Fibroblast of skin of back (primary cell): ENCODE results near the gene NUF2.
"Not testable (repeated sequence)": the region's sequence is repeated elsewhere in the genome, so short reads cannot be mapped to it uniquely, and the experiment has no call there.

Experiments
- DNase-seq: peaks from one replicate; pipeline ENCODE4 v3.0.0-alpha.2; 2013

NUF2 gene

DNA sequence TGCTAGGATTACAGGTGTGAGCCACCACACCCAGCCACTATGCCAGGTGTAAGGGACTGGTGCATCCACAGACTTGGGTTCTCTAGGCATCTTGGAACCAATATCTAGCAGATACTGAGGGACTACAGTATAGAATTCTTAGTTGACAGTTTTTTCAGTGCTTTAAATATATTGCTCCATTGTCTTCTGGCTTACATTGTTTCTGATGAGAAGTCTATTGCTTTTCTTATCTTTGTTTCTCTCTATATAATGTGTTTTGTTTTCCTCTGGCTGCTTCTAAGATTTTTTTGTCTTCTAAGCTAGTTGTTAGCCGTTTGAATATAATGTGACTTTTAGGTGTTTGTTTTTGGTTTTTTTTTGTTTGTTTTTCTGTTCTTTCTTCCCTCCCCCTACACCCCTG lies 13.5 kb downstream of the NUF2 start:
- no peak for DNase-seq

DNA sequence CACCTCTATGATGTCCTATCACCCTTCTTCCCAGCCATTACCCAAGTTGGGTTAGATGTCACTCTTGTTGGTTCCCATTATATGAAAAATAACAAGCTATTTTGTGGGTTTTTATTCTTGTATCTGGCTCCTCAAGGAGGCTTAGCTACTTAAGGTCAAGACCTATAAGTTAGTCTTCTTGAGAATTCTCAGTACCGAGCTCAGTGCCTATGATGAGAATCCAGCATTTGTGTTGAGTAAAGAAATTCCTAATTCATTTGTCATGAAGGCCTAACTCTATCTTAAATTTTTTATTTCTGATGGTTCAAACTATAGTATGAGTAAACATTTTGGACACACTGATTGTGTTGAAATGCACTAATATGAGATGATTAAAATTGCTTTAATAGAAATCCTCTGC lies 15.9 kb downstream of the NUF2 start:
- DNase-seq, result peak; percentile 41

DNA sequence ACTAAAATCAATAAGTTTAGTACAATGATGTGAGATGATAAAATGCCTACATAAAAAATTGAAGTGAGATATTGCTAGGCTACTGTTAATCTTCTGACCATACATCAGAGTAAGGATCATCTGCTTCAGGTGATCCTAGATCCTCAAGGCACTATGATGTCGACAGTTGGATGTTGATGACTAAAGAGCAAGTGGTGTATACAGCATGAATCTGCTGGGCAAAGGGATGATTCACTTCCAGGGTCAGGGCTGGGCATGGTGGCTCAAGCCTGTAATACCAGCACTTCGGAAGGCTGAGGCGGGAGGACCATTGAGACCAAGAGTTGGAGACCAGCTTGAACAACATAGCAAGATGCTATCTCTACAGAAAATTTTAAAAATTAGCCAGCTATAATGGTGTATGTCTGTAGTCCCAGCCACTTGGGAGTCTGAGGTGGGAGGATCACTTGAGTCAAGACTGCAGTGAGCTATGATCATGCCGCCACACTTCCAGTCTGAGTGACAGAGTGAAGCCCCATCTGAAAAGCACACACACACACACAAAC lies 24.6 kb downstream of the NUF2 start:
- DNase-seq, result no peak

DNA sequence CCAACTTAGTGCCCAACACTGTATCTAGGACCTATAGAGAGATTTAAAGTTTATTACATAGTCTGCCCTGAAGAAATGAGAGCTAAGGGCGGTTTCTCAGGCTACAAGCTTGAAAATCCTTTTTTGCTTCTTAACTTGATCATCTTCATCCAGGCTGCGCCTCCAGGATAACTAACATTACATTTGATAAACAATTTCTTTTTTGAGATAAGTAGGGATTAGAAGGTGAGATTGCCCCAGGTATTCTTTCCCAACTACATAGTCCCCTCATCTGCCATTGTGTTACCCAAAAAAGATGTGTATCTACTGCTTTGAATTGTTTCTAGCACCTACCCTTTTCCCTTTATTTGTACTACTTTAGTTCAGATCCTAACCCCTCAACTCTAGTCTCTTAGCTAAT lies 25.4 kb downstream of the NUF2 start:
- DNase-seq, result no peak

DNA sequence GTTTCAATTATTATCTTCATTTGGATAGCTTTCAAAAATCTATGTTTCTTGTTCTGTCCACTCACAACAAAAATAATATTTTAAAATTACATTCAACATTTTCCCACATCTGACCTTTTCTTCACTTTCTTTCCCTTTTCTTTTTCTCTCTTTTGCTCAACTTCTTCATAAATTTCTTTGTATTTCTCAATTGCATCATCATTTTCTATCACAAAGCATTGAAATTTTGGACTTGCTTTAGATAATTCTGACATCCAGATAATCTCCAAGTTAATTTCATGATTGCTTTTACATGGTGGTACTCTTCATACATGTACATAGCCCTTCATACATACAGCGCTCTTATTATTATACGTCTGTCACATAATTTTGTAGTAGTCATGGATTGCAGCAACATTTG lies 30.2 kb downstream of the NUF2 start:
- no peak for DNase-seq

DNA sequence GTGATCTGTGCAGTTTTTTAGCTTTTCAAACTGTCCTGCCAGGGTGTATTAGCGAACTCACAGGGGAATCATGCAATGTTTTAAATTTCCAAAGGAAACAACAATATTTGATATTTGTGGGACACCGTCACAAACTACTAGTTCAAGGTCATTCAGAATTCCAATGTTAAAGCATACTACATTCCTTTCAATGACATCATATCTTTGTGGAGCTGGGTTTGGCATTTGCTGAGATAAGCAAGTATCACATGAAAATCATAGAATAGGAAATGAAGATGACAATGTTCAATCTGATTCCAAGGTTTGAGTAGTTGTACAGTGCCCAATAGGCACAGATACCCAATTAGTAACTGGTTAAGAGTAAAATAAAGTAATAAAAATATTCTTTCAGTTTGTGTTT lies 35.6 kb downstream of the NUF2 start:
- DNase-seq, result peak; percentile 45

DNA sequence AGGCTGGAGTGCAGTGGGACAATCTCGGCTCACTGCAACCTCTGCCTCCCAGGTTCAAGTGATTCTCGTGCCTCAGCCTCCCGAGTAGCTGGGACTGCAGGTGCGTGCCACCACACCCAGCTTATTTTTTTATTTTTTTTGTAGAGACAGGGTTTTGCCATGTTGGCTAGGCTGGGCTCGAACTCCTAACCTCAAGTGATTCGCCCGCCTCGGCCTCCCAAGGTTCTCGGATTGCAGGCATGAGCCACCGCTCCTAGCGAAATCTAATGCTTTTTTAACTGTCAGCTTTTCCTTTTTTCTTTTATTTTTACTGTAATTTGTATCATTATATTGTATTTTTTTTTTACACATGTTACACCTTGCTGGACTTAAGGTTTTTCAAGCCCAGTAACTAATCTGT lies 36.4 kb downstream of the NUF2 start:
- DNase-seq, result not testable (repeated sequence)

DNA sequence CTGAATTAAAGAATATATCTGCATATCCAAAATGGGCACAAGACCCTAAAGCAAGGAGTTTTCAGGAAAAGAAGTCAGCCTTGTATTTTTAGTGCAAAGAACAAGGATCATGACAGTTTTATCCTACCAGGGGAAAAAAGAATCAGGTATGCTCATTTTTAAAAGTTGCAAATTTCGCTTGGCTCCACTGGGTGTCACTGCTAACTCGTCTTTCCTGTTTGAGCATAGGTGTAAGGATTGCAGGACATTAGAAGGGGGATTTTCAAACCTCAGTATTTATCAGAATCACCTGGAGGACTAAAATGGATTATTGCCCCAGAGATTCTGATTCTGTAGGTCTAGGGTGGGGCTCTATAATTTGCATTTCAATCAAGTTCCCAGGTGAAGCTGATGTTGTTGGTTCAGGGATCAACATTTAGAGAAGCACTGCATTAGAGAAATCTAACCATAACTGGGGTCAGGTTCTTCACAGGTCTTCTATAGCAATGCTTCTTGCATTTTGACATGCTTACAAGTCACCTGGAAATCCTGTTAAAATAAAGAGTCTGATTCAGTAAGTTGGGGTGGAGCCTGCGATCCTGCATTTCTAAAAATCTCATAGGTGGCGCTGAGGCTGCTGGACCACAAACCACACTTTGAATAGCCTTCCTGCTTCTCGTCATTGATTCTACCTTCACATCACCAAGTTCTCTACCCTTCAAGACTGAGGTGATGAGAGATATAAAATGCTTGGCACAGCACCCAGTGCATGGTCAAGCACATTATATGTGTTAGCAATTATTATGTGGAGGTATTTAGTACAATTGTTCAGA lies 39.6 kb downstream of the NUF2 start:
- peak; percentile 7 for DNase-seq

DNA sequence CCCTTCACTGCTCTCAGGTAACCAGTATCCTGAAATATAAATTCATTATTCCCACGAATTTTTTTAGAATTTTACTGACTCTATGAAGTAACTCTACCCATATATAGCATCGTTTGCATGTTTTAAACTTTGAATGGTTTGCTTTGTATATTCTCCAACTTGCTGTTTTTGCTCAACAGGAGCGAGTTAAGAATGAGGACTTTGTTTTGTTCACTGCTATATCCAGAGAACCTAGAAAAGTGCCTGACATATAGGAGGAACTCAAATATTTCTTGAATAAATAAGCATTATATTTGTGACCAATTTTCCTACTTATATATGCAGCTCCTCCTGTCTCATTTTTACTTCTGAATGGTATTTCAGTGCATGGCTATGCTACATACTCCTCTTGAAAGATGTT lies 43.4 kb downstream of the NUF2 start:
- DNase-seq, result no peak

DNA sequence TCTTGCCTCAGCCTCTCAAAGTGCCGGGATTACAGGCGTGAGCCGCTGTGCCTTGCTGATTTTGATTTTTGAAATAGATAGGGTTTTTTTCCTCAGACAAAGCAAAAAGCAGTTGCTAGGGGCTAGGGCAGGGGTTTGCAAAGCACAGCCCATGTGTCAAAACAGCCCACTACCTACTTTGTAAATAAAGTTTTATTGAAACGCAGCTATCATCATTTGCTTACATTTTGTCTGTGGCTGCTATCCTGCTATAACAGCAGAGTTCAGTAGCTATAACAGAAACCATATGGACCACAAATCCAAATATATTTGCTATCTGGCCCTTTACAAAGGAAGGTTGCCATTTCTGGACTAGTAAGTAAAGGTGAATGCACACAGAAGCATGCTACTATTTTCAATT lies 44.8 kb downstream of the NUF2 start:
- DNase-seq, result no peak

DNA sequence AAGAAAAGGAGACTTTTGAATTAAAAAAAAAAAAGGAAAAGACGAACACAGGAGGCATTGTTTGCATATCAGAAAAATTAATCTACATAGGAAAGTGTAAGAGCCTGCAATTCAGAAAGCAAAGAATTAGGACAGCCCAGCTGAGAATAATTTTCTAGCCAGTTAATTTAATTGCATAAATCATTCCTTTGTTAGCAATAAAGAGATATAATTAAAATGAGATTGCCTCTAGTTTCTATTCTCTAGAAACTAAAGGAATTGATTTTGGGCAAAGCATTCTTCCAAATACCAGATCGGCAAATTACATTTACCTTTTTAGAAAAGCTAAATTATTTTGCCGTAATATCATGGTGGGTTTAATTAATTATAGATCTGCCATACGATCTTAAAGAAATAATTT lies 46.0 kb downstream of the NUF2 start:
- DNase-seq, result no peak

DNA sequence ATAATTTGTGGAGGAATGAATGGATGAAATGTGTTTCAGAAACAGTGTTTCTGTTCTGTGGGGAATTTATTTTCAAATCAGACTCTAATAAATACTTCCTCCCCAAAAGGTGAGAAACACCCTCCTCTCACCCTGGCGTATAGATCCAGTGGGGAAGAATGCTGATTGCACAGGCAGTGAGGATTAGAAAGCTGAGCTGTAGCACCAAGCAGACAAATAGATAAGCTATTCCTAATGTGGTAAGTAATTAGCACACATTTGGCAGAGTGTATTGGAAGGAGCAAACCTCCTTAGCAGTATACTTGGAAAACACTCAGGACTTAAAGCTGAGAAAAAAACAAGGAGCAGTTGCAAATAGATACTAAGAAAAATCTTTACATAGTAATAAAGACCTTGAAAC lies 50.8 kb downstream of the NUF2 start:
- DNase-seq, result no peak

DNA sequence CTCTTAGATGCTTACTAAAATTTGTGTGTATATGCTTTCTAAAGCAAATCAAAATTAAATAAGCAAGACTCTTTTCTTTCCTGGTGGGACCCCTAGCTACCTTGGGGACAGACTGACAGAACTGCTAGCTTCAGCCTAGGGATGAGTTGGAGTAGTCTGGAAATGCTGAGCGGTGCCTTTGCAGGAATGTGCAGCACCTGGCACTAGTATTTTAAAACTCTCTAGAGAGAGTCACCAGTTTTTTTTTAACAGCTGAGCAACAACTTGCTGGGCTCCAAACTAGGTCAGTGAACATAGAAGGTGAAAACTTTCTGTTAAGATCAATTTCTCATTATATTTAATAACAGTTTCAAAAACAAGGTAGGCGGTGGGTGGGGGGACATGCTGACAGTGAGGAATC lies 56.8 kb downstream of the NUF2 start:
- DNase-seq, result no peak

DNA sequence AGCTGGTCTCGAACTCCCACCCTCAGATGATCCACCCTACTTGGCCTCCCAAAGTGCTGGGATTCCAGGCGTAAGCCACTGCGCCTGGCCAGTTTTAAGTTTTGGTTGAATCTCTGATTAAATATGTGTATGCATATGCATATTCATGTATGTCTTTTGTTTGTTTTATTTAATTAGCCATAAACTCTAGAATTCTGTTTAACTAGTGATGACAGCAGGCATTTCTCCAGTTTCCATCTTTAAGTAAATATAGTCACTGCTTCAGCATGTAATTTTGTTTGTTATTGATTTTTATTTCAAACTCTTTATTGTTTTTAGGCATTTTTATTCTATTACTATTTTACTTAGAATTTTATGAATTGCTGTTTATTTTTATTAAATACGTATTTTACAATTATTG lies 58.0 kb downstream of the NUF2 start:
- no peak for DNase-seq

DNA sequence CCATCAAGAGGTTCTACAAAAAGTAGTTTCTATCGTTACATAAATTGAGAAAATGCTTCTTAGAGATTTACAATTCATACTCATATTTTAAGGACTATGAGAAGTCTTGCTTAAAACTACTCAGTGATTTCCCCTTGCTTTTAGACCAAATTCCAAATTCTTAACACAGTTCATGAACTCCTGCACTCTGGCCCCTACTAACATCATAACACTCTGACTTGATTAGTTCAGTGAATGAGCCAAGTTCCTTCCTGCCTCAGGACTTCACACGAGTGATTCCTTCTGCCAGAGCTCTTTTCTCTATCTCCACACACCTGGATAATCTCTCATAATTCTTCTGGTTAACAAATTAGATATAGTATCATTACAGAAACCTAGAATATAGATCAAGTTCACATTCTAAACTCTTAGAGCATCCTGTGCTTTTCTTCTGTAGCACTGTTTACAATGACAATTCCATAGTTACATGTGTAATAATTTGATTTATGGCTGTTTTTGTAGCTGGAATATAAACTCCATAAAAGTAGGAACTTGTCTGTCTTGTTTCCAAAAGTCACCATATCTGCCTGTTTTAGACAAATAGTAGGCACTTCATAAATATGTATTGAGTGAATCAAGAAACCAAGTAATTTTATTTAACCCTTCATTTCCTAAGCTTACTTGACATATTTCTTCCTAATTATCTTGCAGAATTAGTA lies 59.9 kb downstream of the NUF2 start:
- DNase-seq, result no peak

DNA sequence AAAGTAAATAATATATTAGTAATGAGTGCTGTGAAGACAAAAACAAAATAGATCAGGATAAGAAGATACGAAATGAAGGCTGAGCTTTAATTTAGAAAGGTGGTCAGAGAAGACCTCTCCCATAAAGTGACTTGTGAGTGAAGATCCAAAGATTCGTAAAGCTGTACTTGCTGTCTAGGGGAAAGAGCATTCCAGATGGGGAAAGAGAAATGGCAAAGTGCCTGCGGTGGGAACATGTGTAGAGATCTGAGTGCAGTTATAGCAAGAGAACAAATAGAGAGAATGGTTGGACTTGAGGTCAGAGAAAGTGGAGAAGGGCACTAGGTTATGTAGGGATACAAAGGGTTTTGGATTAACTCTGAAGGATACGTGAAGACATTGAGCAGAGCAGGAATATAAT lies 60.6 kb downstream of the NUF2 start:
- DNase-seq, result no peak

DNA sequence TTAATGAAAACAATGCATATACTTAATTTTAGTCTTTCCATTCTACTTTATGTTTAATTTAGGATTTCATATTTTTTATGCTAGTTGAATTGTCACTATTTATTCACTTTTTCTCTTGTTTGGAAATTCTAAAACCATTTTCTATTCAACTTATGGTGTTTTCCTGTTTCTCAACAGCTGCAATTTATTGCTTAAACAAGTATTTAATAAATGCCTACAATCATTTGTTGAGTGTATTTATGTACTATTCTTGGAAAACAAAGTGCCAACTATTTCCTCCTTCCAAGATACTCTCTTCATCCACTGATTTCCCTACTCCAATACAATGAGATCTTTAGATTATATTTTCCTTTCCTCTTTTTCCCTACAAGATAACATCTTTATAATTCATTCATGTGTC lies 65.4 kb downstream of the NUF2 start:
- DNase-seq, result no peak

DNA sequence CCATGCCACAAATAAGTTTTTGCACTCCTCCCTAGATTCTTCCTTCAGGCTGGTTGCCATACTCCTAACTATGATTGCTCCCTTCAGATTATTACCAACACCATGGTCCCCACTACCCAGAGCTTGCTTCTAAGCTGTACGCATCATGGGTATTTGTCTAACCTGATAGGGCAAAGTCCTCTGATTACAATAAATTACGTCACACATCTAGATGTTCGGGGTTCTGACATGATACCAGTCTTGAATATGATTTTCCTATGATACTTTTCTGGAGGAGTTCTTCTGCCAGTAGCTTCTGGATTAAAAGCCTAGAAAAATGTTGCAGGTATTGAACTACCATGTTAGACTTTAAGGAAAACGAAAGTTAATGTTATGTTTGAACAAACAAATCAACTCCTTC lies 67.2 kb downstream of the NUF2 start:
- no peak for DNase-seq

DNA sequence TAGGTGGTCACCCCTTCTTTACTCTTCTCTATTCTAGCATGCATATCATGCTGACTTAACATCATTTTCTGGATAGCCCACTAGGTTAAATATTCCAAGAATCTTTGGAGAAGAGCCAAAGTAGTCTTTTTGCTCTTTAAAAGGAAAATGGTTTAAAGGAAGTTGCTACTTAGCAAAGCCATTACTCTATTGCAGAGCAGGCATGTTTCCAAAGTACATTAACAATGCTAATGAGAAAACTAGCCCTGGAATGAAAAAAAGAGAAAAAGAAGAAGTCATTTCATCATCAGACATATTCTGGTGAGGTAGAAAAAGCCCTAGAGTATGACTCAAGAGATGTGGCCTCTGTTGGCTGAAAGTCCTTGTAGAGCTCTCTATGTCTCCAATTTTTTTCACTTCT lies 74.0 kb downstream of the NUF2 start:
- DNase-seq, result peak; percentile 2

DNA sequence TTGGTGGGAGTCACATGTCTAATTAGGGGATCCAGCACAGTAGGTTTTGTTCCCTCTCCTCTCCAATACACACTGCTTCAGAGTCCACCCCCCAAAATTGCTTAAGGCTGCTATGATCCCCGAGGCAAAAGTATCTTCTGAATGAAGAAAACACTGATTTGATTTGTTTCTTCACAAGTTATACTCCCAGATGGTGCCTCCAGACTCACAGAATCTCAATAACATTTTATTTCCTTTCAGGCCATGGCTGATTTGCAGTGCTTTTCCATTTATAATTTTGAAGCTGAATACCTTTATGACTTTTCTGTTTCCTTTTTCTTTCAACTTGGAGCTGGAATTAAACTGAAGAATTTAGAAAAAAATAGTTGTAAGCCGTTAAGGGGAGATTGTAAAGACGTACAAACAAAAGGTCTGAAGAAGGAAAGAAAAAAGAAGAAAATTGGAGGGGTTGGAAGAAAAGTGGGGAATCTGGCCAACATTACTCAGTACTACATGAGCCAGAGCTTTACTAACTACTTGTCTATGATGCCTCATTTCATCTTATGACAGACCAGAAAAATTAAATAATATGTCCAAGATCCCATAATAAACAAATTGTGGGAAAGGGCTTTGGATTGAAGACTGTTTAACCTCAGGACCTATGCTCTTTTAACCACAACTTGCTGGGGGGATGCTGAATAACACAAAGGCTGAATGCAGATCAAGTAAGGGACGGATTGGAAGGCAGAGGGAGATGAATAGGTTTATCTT lies 75.9 kb downstream of the NUF2 start:
- DNase-seq, result no peak

DNA sequence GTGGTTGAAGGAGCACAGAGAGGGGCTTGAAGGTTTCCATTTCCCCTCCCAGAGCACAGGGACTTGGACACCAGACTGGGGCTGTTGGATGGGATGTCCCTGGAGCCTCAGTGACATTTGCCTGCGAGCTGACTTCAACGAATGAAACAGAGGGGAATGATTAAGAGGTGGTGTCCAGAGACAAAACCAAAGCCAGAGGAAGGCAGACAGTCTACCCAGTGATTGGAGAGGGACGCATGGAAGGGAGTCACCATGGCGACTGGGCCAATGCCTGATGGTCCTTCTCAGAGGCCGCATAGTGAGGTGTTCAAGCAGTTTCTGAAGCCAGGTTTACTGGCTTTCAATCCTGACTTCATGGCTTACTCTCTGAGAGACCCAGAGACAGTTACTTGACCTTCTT lies 77.2 kb downstream of the NUF2 start:
- DNase-seq, result no peak

DNA sequence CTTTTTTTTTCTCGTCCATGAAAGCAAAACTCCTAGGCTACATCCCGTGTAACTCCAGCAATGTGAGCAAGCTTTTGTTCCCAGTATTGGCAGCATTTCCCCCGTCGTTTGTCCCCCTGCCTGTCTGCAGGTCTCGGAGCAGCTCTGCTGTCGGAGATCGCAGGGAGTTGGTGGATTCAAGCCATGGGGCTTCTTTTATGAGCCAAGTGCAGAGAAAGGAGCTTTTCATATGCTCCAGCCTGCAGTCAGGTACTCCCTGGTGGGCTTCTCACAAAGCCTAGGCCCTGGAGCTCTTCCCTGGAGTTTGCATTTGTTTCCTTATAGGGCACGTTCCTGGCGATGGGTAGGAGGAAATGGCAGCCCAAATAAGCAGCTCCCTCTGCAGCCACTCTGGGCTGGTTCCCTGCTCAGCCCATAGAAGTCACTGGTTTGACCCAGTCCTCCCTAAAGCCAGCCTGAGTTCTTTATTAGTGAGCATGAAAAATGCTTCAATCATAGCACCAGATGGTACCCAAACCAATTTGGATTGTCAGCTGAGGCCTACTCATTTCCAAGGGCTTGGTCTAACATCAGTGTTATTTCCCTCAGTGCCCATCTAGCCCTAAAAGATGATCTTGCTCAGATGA lies 78.3 kb downstream of the NUF2 start:
- no peak for DNase-seq

DNA sequence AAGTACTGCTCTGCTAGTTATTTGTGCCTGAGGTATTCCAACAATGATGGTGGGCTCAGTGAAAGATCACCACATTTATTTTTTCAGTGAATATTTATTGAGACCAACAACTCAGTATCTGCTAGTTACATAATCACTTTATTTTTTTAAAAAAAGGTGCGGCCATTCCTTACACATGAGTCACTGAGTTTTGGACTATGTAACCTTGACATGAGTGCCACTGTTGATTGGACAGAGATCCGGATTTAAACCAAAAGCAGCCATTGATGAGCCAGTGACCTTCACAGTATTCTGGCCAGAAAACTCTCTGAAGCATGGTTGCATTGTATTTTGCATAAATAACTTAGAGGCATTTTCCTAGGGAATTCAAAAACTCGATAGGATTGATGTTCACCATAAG lies 79.5 kb downstream of the NUF2 start:
- DNase-seq, result no peak
